DMS 273 (cell line): ENCODE measurements around the gene TUT1.
"Not testable (repeated sequence)": the region's sequence is repeated elsewhere in the genome, so short reads cannot be mapped to it uniquely, and the experiment has no call there.

Source experiments
- DNase-seq: peaks from one replicate; lab custom pipeline; 2025; ENCODE audit not compliant: unreplicated experiment; lab: John Stamatoyannopoulos, UW

The TUT1 gene

GRCh38 chr11:62580959-62581715, 10.2 kb downstream of the TUT1 start:
- no peak for DNase-seq

GRCh38 chr11:62579252-62579651, 12.1 kb downstream of the TUT1 start:
- DNase-seq, result no peak

GRCh38 chr11:62578541-62578940, 12.8 kb downstream of the TUT1 start:
- DNase-seq, result no peak

GRCh38 chr11:62577046-62577714, 14.1 kb downstream of the TUT1 start:
- no peak for DNase-seq

- no peak for DNase-seq
Measured at GRCh38 chr11:62575837-62576236, 15.5 kb downstream of the TUT1 start.

- no peak for DNase-seq
Measured at GRCh38 chr11:62575156-62575555, 16.2 kb downstream of the TUT1 start.

- DNase-seq, result peak; percentile 64
Measured at GRCh38 chr11:62574363-62575071, 16.8 kb downstream of the TUT1 start.

- DNase-seq, result peak; percentile 99
Measured at GRCh38 chr11:62573592-62574362, 17.5 kb downstream of the TUT1 start, which contains the start of gene EEF1G. Gene EEF1G, minus strand, starts transcription at chr11:62573891. Its CDS starts 49 bp downstream, at chr11:62573842.

GRCh38 chr11:62573006-62573591, 18.2 kb downstream of the TUT1 start:
- peak; percentile 41 for DNase-seq

GRCh38 chr11:62572431-62572830, 18.9 kb downstream of the TUT1 start:
- no peak for DNase-seq

GRCh38 chr11:62571493-62571892, 19.8 kb downstream of the TUT1 start:
- not testable (repeated sequence) for DNase-seq

GRCh38 chr11:62570903-62571302, 20.4 kb downstream of the TUT1 start:
- DNase-seq, result not testable (repeated sequence)

GRCh38 chr11:62569611-62570010, 21.7 kb downstream of the TUT1 start:
- DNase-seq, result no peak

GRCh38 chr11:62567018-62567633, 24.2 kb downstream of the TUT1 start:
- DNase-seq, result no peak

GRCh38 chr11:62566247-62566646, 25.1 kb downstream of the TUT1 start:
- DNase-seq, result no peak

- DNase-seq, result no peak
Measured at GRCh38 chr11:62565100-62565802, 26.1 kb downstream of the TUT1 start.

GRCh38 chr11:62561677-62562230, 29.6 kb downstream of the TUT1 start:
- DNase-seq, result not testable (repeated sequence)

- peak; percentile 90 for DNase-seq
Measured at GRCh38 chr11:62560566-62561103, 30.7 kb downstream of the TUT1 start.

- not testable (repeated sequence) for DNase-seq
Measured at GRCh38 chr11:62559626-62560025, 31.7 kb downstream of the TUT1 start.
